Sigmoid colon (tissue), 7 donors: Measurements from ENCODE around the gene S100A16. TPM values are rescaled to one million over a fixed set of nuclear protein-coding genes. Genes with fewer than 3 reads are reported as not detected.

Experiments used
- DNase-seq: peaks from one replicate; pipeline ENCODE4 v3.0.0-alpha.2; 2019
- H3K27ac ChIP-seq, 4 donors: fragments of 200-600 bp; sonication (generic); one replicate each; pipeline ENCODE4 v1.5.1; 2016 to 2019; ENCODE audit warnings: mild to moderate bottlenecking in 1 of 4
- H3K27me3 ChIP-seq, 3 donors: fragments of 200-600 bp; sonication (generic); one replicate each; pipeline ENCODE4 v1.5.1; 2019; ENCODE audit warnings: mild to moderate bottlenecking in 1 of 3
- H3K36me3 ChIP-seq, 4 donors: fragments of 200-600 bp; sonication (generic); one replicate each; pipeline ENCODE4 v1.5.1; 2016 to 2019
- H3K4me1 ChIP-seq, 4 donors: fragments of 200-600 bp; sonication (generic); one replicate each; pipeline ENCODE4 v1.5.1; 2017 to 2019
- H3K4me3 ChIP-seq, 4 donors: fragments of 200-600 bp; sonication (generic); one replicate each; pipeline ENCODE4 v1.5.1; 2017 to 2019; ENCODE audit warnings: mild to moderate bottlenecking in 2 of 4, moderate library complexity in 1 of 4
- H3K9me3 ChIP-seq, 4 donors: fragments of 200-600 bp in 3 of 4; sonication (generic) in 3 of 4; one replicate each; pipeline versions ENCODE4 v1.5.1 to v1.6.1; 2013 to 2019
- CTCF ChIP-seq, 4 experiments: fragments of 450-650 bp in 3 of 4; fragments of 200-600 bp in 1 of 4; IDR thresholded peaks; one replicate each; pipeline ENCODE4 v1.5.1; 2016 to 2019; ENCODE audit warnings: antibody characterized with exemption in 4 of 4, mild to moderate bottlenecking in 3 of 4, moderate library complexity in 2 of 4
- EP300 ChIP-seq, 4 donors: sonication (generic); formaldehyde crosslinking; IDR thresholded peaks; one replicate each; pipeline ENCODE4 v1.6.1; 2017; ENCODE audit warnings: antibody characterized with exemption in 4 of 4
- POLR2A ChIP-seq, 2 donors: fragments of 450-650 bp; IDR thresholded peaks; one replicate each; pipeline ENCODE4 v1.6.1; 2016; ENCODE audit warnings: antibody characterized with exemption in 2 of 2, mild to moderate bottlenecking in 2 of 2, moderate library complexity in 2 of 2
- POLR2AphosphoS5 ChIP-seq, 4 donors: sonication (generic); formaldehyde crosslinking; IDR thresholded peaks; one replicate each; pipeline ENCODE4 v1.6.1; 2017; ENCODE audit warnings: antibody characterized with exemption in 4 of 4
- WGBS, 2 donors: extraction: QIAGEN DNeasy Blood & Tissue Kit; methylation state at CpG; one replicate each; pipeline ENCODE4 v1.1.7; 2013; 5-methylcytosine and 5-hydroxymethylcytosine counted together
- intact Hi-C: fragments of 100-400 bp; cut with DNase I; formaldehyde crosslinking; loops from one replicate; pipeline ENCODE4 v1.15.1; 2023
- polyA plus RNA-seq, 3 donors: library from polyadenylated mRNA; stranded (reverse); fragments of 200-250 nt; gene quantifications; one replicate each; pipeline ENCODE4 v1.2.3, GENCODE V29; 2013
- total RNA-seq, 4 donors: library from RNA; depleted of rRNA; stranded (reverse); fragments of >200 nt; gene quantifications; one replicate each; pipeline ENCODE4 v1.1.0, GENCODE V29; 2016
- donor health status: healthy with polysubstance abuse.
- donor health status: Bipolar disorder and iron deficiency.
- donor health status: healthy.

S100A16 gene
- total and polyA plus RNA-seq, 7 donors: 35.6 to 492 (median 49.9) TPM

GRCh38 chr1:153560771-153561465 is 52.0 kb downstream of the S100A16 start:
- 90% methylated on average over 10 of the region's 10 CpGs for WGBS, 2 donors
- Histone ChIP-seq H3K27ac (peak overlapping the region in 3 of 4 donors; percentile 7 to 46 (median 32)), H3K36me3 (no peaks in the 10 kb centered on the region), H3K9me3 (no peaks in the 10 kb centered on the region), H3K4me1 (peaks cover 0 to 15% (median 11%) of the 10 kb centered on the region in 4 donors), H3K4me3 (no peak overlapping the region), H3K27me3 (no peaks in the 10 kb centered on the region)
- intact Hi-C loops: no loop called here
- TF ChIP-seq CTCF (IDR thresholded peaks at IDR 0.05) (no peak), POLR2A (IDR thresholded peaks at IDR 0.05) (no peak), EP300 (IDR thresholded peaks at IDR 0.05) (no peak), POLR2AphosphoS5 (IDR thresholded peaks at IDR 0.05) (no peak)
- DNase-seq: peak; percentile 57

GRCh38 chr1:153560241-153560640 is 52.7 kb downstream of the S100A16 start:
- H3K36me3 ChIP-seq: no peaks in the 10 kb centered on the region
- intact Hi-C loops: no loop called here

DNA sequence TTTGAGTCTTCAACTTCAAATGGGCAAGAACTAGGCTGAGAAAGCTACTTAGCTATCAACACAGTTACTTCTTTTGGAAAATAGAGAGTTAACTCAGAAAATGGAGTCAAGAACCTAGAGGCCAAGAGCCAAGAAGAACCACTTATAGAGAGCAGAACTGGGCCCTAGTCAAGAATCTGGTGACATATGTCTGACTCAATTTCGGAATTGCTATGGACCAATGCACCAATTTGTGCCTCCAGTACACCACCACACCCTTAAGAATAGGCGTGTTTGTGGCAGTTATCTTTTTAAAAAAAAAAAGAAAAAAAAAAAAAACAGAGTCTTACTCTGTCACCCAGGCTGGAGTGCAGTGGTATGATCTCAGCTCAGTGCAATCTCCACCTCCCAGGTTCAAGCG is 55.1 kb downstream of the S100A16 start:
- DNase-seq: no peak
- H3K4me3 ChIP-seq: no peak overlapping the region
- no peaks in the 10 kb centered on the region for H3K27me3 ChIP-seq
- WGBS, 2 donors: 90 to 96% methylated on average over 3 of the region's 3 CpGs
- TF ChIP-seq CTCF (IDR thresholded peaks at IDR 0.05): no peak
- no peak for TF ChIP-seq EP300 (IDR thresholded peaks at IDR 0.05)
- no peak for TF ChIP-seq POLR2A (IDR thresholded peaks at IDR 0.05)
- no peak for TF ChIP-seq POLR2AphosphoS5 (IDR thresholded peaks at IDR 0.05)
- H3K9me3 ChIP-seq: no peaks in the 10 kb centered on the region
- intact Hi-C loops: no loop called here
- no peak overlapping the region for H3K27ac ChIP-seq
- peaks cover 0 to 23% (median 16%) of the 10 kb centered on the region in 4 donors for H3K4me1 ChIP-seq
- no peaks in the 10 kb centered on the region for H3K36me3 ChIP-seq

More at GRCh38 chr1:153560241-153560640, 52.7 kb downstream of the S100A16 start:
- no peak for TF ChIP-seq CTCF (IDR thresholded peaks at IDR 0.05)
- TF ChIP-seq POLR2A (IDR thresholded peaks at IDR 0.05): no peak
- TF ChIP-seq POLR2AphosphoS5 (IDR thresholded peaks at IDR 0.05): no peak
- no peak for TF ChIP-seq EP300 (IDR thresholded peaks at IDR 0.05)
- H3K4me3 ChIP-seq: no peak overlapping the region
- no peaks in the 10 kb centered on the region for H3K9me3 ChIP-seq
- H3K4me1 ChIP-seq: peaks cover 0 to 8% (median 4%) of the 10 kb centered on the region in 4 donors
- H3K27me3 ChIP-seq: no peaks in the 10 kb centered on the region
- no peak for DNase-seq
- peak overlapping the region in 1 of 4 donors; percentile 46 for H3K27ac ChIP-seq
- WGBS, 2 donors: 66 to 97% methylated on average over 2 of the region's 2 CpGs

Other genes starting within 250 kb of the S100A16 start
- gene S100A12, start 237.5 kb downstream of the S100A16 start, total RNA-seq: not detected
- 10 to 100 TPM in 2 of 3 donors, 1 to 10 TPM in 1; 2.9 to 23.4 (median 20.8) TPM for gene S100A12, start 237.5 kb downstream of the S100A16 start, polyA plus RNA-seq
- gene S100A8, start 222.1 kb downstream of the S100A16 start, total RNA-seq: 100 to 1,000 TPM in 1 of 4 donors, 10 to 100 TPM in 2, not detected in 1; 14.2 to 103 (median 32.1) TPM
- 100 to 1,000 TPM in 1 of 3 donors, 10 to 100 TPM in 2; 68.8 to 109 (median 95.7) TPM for gene S100A8, start 222.1 kb downstream of the S100A16 start, polyA plus RNA-seq
- gene S100A7A, start 196.6 kb downstream of the S100A16 start, total RNA-seq: not detected
- gene S100A7A, start 196.6 kb downstream of the S100A16 start, polyA plus RNA-seq: not detected
- not detected for gene S100A7, start 152.5 kb downstream of the S100A16 start, total RNA-seq
- not detected for gene S100A7, start 152.5 kb downstream of the S100A16 start, polyA plus RNA-seq
- gene S100A6, start 77.1 kb downstream of the S100A16 start, total RNA-seq: 1,000 to 10,000 TPM in 1 of 4 donors, 100 to 1,000 TPM in 3; 445 to 1,159 (median 590) TPM
- 1,000 to 10,000 TPM; 4,079 to 7,223 (median 4,178) TPM for gene S100A6, start 77.1 kb downstream of the S100A16 start, polyA plus RNA-seq
- gene S100A5, start 72.2 kb downstream of the S100A16 start, total RNA-seq: not detected
- gene S100A5, start 72.2 kb downstream of the S100A16 start, polyA plus RNA-seq: not detected
- 100 to 1,000 TPM; 189 to 486 (median 288) TPM for gene S100A4, start 67.3 kb downstream of the S100A16 start, total RNA-seq
- 100 to 1,000 TPM; 304 to 499 (median 336) TPM for gene S100A4, start 67.3 kb downstream of the S100A16 start, polyA plus RNA-seq
- 1 to 10 TPM; 1.1 to 4.3 (median 2.2) TPM for gene S100A3, start 63.9 kb downstream of the S100A16 start, total RNA-seq
- 1 to 10 TPM; 1.4 to 3.9 (median 3.6) TPM for gene S100A3, start 63.9 kb downstream of the S100A16 start, polyA plus RNA-seq
- gene S100A2, start 47.3 kb downstream of the S100A16 start, total RNA-seq: 1 to 10 TPM in 1 of 4 donors, under 1 TPM in 1, not detected in 2; 0.68 to 1.8 TPM
- gene S100A2, start 47.3 kb downstream of the S100A16 start, polyA plus RNA-seq: 10 to 100 TPM in 1 of 3 donors, 1 to 10 TPM in 2; 1.8 to 16.2 (median 2.3) TPM
- gene S100A14, start 3.2 kb upstream of the S100A16 start, total RNA-seq: 1 to 10 TPM in 1 of 4 donors, under 1 TPM in 1, not detected in 2; 0.82 to 1.8 TPM
- 1,000 to 10,000 TPM in 1 of 3 donors, 100 to 1,000 TPM in 2; 789 to 1,144 (median 825) TPM for gene S100A14, start 3.2 kb upstream of the S100A16 start, polyA plus RNA-seq
- gene S100A13, start 14.4 kb upstream of the S100A16 start, total RNA-seq: 100 to 1,000 TPM in 3 of 4 donors, 10 to 100 TPM in 1; 86.3 to 305 (median 278) TPM
- 100 to 1,000 TPM; 113 to 302 (median 126) TPM for gene S100A13, start 14.4 kb upstream of the S100A16 start, polyA plus RNA-seq
- gene S100A1, start 15.3 kb upstream of the S100A16 start, total RNA-seq: 10 to 100 TPM in 2 of 4 donors, 1 to 10 TPM in 2; 2.3 to 22.2 (median 10.9) TPM
- 1 to 10 TPM; 3.2 to 6.6 (median 4.4) TPM for gene S100A1, start 15.3 kb upstream of the S100A16 start, polyA plus RNA-seq
- gene CHTOP, start 20.9 kb upstream of the S100A16 start, total RNA-seq: 10 to 100 TPM; 44.8 to 57.8 (median 50.2) TPM
- gene CHTOP, start 20.9 kb upstream of the S100A16 start, polyA plus RNA-seq: 10 to 100 TPM; 35.4 to 65.4 (median 38.6) TPM
- gene SNAPIN, start 45.6 kb upstream of the S100A16 start, total RNA-seq: 10 to 100 TPM; 51.2 to 94.5 (median 85.7) TPM
- 10 to 100 TPM; 30.0 to 38.6 (median 34.2) TPM for gene SNAPIN, start 45.6 kb upstream of the S100A16 start, polyA plus RNA-seq
- 10 to 100 TPM; 59.8 to 94.0 (median 79.7) TPM for gene ILF2, start 57.9 kb upstream of the S100A16 start, total RNA-seq
- 100 to 1,000 TPM in 2 of 3 donors, 10 to 100 TPM in 1; 88.3 to 166 (median 132) TPM for gene ILF2, start 57.9 kb upstream of the S100A16 start, polyA plus RNA-seq
- gene NPR1, start 65.6 kb upstream of the S100A16 start, total RNA-seq: 10 to 100 TPM; 11.1 to 36.2 (median 31.0) TPM
- gene NPR1, start 65.6 kb upstream of the S100A16 start, polyA plus RNA-seq: 1 to 10 TPM in 2 of 3 donors, under 1 TPM in 1; 0.23 to 7.6 (median 5.4) TPM
- gene INTS3, start 114.9 kb upstream of the S100A16 start, total RNA-seq: 10 to 100 TPM; 31.4 to 53.7 (median 37.3) TPM
- 10 to 100 TPM in 1 of 3 donors, 1 to 10 TPM in 2; 5.4 to 30.8 (median 6.2) TPM for gene INTS3, start 114.9 kb upstream of the S100A16 start, polyA plus RNA-seq
- 10 to 100 TPM; 19.7 to 45.7 (median 23.9) TPM for gene SLC27A3, start 162.3 kb upstream of the S100A16 start, total RNA-seq
- gene SLC27A3, start 162.3 kb upstream of the S100A16 start, polyA plus RNA-seq: 10 to 100 TPM in 2 of 3 donors, 1 to 10 TPM in 1; 1.6 to 23.4 (median 15.0) TPM